ENCODE results near the gene YIPF3. TPM values are rescaled to one million over a fixed set of nuclear protein-coding genes. Genes with fewer than 3 reads are reported as not detected.

The YIPF3 gene
- total RNA-seq, 2 experiments from 2014 or later: 71.5 to 77.4 TPM

DNA sequence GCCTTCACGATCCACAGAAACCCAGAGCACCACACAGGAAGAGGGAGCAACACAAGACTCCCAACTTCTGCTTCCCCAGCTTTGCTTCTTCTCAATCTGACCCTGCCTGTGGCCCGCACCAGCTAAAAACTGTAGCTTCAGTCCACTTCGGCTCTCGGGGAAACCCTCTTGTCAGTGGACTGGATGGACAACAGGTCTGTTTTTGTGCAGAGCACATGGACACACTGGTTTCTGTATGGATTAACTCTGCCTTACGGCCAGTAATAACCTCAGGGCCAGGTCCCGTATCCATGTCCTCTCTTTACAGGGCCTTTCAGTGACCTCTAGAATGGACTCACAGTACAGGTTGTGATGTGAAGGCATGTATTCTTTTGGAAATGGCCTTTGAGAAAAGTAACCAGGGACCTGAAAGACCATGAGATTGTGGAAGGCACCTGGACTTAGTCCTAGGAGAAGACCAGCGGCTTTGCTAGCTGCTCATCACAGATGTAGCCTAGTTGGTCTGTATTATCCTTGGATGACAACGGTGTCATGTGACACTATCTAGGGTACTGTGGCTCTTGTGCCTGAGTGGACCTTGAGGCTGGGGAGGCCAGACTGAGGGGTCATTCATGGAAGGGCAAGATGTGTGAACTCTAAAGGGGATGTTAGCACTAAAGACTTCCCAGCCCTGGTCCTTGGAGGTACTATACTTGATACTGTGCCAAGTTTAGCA is 6.0 kb upstream of the YIPF3 start:
- Mint-ChIP-seq H3K4me3 (no peak overlapping the region), H3K27ac (no peak overlapping the region)
- CTCF ChIA-PET: no interaction called here

DNA sequence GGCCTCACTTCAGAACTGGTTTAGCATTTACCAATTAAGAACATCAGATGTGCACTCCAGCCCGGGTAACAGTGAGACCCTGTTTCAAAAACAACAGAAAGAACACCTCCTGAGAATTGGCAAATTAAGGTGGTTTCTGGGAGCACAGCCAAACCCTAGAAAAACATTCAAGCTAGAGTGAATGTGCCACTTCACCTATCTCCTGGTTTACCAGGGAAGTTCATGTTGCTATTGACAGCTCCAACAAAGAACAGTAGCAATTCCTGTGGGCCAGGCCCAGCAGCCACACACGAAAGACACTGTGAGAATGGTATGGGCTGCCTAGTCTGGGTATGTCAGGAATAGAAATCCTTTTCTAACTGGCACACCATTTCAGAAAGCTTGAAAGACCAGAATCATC is 5.1 kb upstream of the YIPF3 start:
- peaks cover 49% of the 10 kb centered on the region for H3K36me3 Mint-ChIP-seq (ENCODE audit: low read depth)

More for the DNA sequence above, 6.0 kb upstream of the YIPF3 start:
- peaks cover 57% of the 10 kb centered on the region for H3K36me3 Mint-ChIP-seq (ENCODE audit: low read depth)
- no peaks in the 10 kb centered on the region for H3K27me3 Mint-ChIP-seq
- no peak for DNase-seq
- no peaks in the 10 kb centered on the region for H3K9me3 Mint-ChIP-seq
- POLR2A ChIA-PET: interaction anchor here (2.4 kb wide), 1 partner anchor 10 kb away, joined by 6 read pairs; no protein-coding TSS in a partner anchor
- H3K4me1 Mint-ChIP-seq: peaks cover 12% of the 10 kb centered on the region

DNA sequence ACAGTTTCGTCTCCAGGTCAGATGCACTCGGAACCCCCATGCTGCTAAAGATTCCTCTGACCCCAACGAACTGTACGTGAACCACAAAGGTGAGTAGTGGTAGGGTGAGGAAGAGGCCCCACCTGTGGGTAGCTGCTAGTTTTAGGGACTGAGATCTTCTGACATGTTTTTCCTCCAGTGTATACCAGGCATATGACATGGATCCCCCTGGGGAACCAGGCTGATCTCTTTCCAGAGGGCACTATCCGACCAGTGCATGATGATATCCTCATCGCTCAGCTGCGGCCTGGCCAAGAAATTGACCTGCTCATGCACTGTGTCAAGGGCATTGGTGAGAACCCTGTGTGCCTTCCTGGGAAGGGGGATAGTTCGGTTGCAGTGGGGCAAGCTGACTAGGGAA is 3.4 kb upstream of the YIPF3 start:
- ChIA-PET POLR2A (interaction anchor here (0.6 to 2.1 kb wide), 4 partner anchors 10 to 338 kb away, joined by 3 to 7 read pairs (median 4); partner anchors contain the start of genes CUL9, LRRC73 and XPO5), CTCF (interaction anchor here (1.1 to 7.2 kb wide), 2 partner anchors 13 to 212 kb away, joined by 3 to 43 read pairs; partner anchors contain the start of gene CRIP3)
- Mint-ChIP-seq H3K4me1 (peaks cover 25% of the 10 kb centered on the region), H3K4me3 (no peak overlapping the region), H3K9me3 (no peaks in the 10 kb centered on the region), H3K36me3 (ENCODE audit: low read depth) (peaks cover 45% of the 10 kb centered on the region), H3K27me3 (no peaks in the 10 kb centered on the region), H3K27ac (no peak overlapping the region)
- DNase-seq: no peak

More for the DNA sequence above, 5.1 kb upstream of the YIPF3 start:
- DNase-seq: no peak
- Mint-ChIP-seq H3K4me3 (no peak overlapping the region), H3K9me3 (no peaks in the 10 kb centered on the region), H3K4me1 (peaks cover 12% of the 10 kb centered on the region), H3K27ac (no peak overlapping the region), H3K27me3 (no peaks in the 10 kb centered on the region)
- CTCF ChIA-PET: interaction anchor here (7.2 kb wide), 1 partner anchor 15 kb away, joined by 43 read pairs; no protein-coding TSS in a partner anchor
- POLR2A ChIA-PET: interaction anchor here (1.8 to 2.4 kb wide), 2 partner anchors 11 to 54 kb away, joined by 4 to 6 read pairs; partner anchors contain the start of gene XPO5

DNA sequence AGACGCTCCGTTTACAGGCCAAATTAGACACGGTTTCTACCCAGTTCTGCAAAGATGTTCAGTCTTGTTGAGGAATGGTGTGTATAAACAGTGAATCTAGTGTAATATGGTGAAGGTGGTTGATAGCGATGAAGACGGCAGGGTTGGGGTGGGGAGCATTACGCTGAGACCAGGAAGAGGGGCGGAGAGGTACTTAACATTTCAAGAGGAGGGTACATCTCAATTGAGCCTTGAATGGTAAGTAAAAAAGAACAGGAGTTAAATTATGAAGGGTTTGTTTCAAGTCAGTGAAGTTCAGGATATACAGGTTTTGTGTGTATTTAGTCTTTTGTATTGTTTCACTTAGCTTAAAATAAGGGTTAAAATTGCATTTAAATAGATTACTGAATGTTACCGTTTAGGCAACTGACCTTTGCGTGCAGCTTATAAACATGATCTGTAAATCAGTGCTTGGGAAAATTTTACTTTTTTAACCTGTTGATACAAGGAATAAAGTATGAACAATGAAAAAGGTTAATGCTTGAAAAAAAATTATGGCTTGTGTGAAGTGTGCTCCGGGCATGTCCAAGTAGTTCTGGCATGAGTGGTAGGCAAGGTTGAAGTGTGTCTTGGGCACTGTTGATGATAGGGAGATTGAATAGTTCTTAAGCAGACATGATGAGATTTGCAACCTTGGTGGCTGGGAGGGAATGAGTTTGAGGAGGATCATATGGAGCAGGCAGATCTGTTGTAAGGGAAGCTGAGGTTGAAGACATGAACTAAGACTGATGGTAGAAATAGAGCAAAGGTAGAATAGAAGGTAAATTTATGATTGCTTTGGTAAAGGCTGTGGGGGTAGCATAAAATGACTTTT is 1.0 kb upstream of the YIPF3 start:
- Mint-ChIP-seq H3K4me3 (no peak overlapping the region), H3K9me3 (no peaks in the 10 kb centered on the region), H3K27ac (no peak overlapping the region), H3K4me1 (peaks cover 29% of the 10 kb centered on the region), H3K27me3 (no peaks in the 10 kb centered on the region), H3K36me3 (ENCODE audit: low read depth) (peaks cover 43% of the 10 kb centered on the region)
- no peak for DNase-seq
- CTCF ChIA-PET: interaction anchor here (0.6 to 7.2 kb wide), 6 partner anchors 11 to 289 kb away, joined by 3 to 43 read pairs (median 4); partner anchors contain the start of genes DNPH1, POLH and XPO5
- POLR2A ChIA-PET: interaction anchor here (0.7 to 2.9 kb wide), 20 partner anchors 8 to 505 kb away, joined by 3 to 31 read pairs (median 5); partner anchors contain the start of genes ABCC10, GTPBP2, LRRC73 and POLH

DNA sequence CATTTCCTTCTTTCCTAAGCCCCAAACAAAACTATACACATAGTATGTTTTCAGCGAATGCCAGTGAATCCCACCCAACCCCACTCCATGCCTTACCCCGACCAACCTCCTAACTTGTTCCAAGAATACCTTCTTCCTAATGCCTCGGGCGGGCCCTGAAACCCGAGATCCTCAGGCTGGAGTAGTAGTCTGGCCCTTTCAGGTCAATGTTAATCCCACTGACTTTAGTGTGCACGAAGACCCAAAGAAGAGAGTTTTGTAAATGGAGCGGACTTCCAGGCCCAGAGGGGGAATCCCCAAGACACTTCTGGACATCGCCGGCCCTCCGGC is 394 bp downstream of the YIPF3 start:
- H3K27ac Mint-ChIP-seq: no peak overlapping the region
- POLR2A ChIA-PET: interaction anchor here (0.6 to 2.9 kb wide), 15 partner anchors 9 to 503 kb away, joined by 3 to 31 read pairs (median 6); partner anchors contain the start of genes ABCC10, GTPBP2, POLH and RRP36
- H3K36me3 Mint-ChIP-seq (ENCODE audit: low read depth): peaks cover 44% of the 10 kb centered on the region

DNA sequence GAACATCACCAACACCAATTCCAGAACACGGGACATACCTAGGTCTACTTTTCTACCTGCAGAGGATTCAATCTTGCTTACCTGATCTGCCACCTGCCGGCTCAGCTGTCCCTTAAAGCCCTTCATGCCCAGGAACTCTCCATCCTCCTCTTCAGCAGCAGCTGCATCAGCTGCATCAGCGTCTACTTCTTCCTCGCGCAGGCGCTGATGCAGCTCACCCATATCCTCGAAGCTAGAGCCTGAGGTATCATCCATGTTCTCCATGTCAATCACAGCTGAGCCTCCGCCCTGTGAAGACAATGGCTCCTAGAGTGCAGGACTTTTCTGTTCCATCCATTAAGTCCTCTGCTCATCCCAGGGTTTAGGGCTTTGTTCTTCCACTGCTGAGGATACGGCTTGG is 918 bp downstream of the YIPF3 start:
- CTCF ChIA-PET: interaction anchor here (0.6 to 7.2 kb wide), 2 partner anchors 9 to 41 kb away, joined by 3 to 43 read pairs; no protein-coding TSS in a partner anchor
- peaks cover 43% of the 10 kb centered on the region for H3K36me3 Mint-ChIP-seq (ENCODE audit: low read depth)
- POLR2A ChIA-PET: interaction anchor here (1.5 to 2.9 kb wide), 5 partner anchors 9 to 503 kb away, joined by 4 to 31 read pairs (median 8); partner anchors contain the start of gene GTPBP2
- no peak overlapping the region for H3K4me3 Mint-ChIP-seq
- no peaks in the 10 kb centered on the region for H3K9me3 Mint-ChIP-seq
- no peaks in the 10 kb centered on the region for H3K27me3 Mint-ChIP-seq
- DNase-seq: no peak
- peaks cover 29% of the 10 kb centered on the region for H3K4me1 Mint-ChIP-seq
- H3K27ac Mint-ChIP-seq: no peak overlapping the region

More for the DNA sequence above, 394 bp downstream of the YIPF3 start:
- CTCF ChIA-PET: interaction anchor here (0.6 to 7.2 kb wide), 4 partner anchors 10 to 288 kb away, joined by 3 to 43 read pairs (median 4); partner anchors contain the start of gene DNPH1
- no peak overlapping the region for H3K4me3 Mint-ChIP-seq
- H3K4me1 Mint-ChIP-seq: peaks cover 29% of the 10 kb centered on the region
- DNase-seq: no peak
- no peaks in the 10 kb centered on the region for H3K9me3 Mint-ChIP-seq
- H3K27me3 Mint-ChIP-seq: no peaks in the 10 kb centered on the region

DNA sequence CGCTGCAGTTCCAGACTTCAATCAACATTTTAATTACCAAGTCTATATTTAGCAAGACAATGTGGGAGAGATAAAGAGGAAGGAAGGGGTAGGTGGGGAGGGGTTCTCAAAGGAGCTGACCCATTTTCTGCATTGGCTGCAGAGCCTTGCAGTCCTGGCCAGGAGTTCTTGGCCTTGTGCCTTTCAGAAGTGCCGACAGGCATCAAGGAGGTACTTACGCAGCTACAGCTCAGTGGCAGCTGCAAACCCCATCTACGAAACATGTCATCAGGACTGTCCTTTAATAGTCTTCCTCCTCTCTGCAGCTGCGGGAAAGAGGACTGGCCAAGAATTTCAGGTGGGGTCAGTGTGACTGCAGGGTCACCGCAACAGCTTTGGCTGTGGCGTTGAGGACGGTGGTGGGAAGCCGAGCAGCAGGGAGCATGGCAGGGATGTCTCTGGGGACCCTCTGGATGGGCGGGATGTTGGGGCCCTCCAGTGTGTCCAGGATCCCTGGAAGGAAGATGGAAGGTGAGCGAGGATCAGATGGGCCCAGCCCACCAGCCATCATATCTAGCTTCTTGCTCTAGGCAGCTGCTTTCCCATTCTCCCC is 4.8 kb downstream of the YIPF3 start:
- H3K27me3 Mint-ChIP-seq: peaks cover 17% of the 10 kb centered on the region
- H3K36me3 Mint-ChIP-seq (ENCODE audit: low read depth): peaks cover 49% of the 10 kb centered on the region
- no peaks in the 10 kb centered on the region for H3K9me3 Mint-ChIP-seq
- H3K27ac Mint-ChIP-seq: no peak overlapping the region
- no peak overlapping the region for H3K4me3 Mint-ChIP-seq
- DNase-seq: no peak
- H3K4me1 Mint-ChIP-seq: peaks cover 34% of the 10 kb centered on the region
- ChIA-PET CTCF (no interaction called here), POLR2A (no interaction called here)

DNA sequence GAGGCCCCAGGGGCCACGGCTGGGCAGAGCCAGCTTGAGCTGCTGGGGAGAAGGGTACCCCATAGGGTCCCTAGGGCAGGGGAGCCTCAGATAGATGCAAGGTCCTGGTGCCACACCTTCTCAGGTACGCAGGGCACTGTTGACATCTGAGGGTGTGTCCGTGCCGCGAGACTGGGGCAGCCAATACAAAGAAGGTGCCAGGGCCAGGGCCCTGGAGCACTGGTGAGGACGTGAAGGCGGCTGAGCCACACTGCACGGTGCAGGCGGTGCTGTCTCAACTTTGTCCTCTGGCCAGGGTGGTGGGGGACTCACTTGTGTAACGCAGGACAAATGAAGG is 5.9 kb downstream of the YIPF3 start:
- H3K36me3 Mint-ChIP-seq (ENCODE audit: low read depth): peaks cover 45% of the 10 kb centered on the region
- peaks cover 17% of the 10 kb centered on the region for H3K27me3 Mint-ChIP-seq
- DNase-seq: no peak
- no peaks in the 10 kb centered on the region for H3K9me3 Mint-ChIP-seq
- ChIA-PET CTCF (interaction anchor here (1.4 kb wide), 1 partner anchor 53 kb away, joined by 3 read pairs; no protein-coding TSS in a partner anchor), POLR2A (interaction anchor here (1.1 to 1.6 kb wide), 3 partner anchors 8 to 532 kb away, joined by 3 to 7 read pairs (median 5); partner anchors contain the start of gene PEX6)
- no peak overlapping the region for H3K27ac Mint-ChIP-seq
- H3K4me3 Mint-ChIP-seq: peak overlapping the region; percentile 62
- peaks cover 36% of the 10 kb centered on the region for H3K4me1 Mint-ChIP-seq

DNA sequence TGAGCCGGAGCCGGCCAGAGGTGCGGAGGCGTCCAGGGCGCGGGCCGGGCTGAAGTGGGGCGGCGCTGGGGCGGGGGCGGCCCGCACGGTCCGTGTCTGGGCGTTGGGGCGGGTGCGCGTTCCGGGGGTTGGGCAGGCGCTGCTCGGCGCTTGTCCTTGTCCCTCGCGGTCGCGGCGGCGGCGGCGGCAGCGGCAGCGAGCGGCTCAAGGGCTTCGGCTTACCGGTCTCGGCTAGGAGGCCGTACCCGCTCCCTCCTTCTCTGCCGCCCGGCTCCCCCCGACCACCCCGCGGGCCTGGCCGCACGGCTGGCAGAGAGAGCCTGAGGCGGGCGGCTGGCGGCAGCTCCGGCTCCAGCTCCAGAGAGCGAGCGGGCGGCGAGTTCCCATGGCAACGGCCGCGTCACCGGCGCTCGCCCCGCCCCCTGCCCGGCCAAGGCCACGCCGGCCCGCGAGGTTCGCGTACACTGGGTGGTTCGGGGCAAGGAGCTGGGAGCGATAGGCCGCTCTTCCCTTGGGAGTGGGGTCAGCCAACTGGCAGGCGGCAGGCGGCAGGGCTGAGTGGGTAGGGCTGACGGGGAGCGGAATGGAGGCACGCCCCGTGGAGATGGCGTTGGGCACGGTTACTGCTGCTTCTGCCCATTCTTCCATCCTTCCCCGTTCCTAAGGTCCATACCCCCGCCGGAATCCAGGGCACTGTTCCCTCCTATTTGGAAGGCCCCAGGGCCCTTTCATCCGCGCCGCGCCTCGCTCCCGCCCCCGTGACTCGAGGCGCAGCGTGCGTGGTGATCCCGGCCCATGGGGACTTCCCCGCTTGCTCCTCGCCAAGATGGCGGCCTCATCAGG is 6.5 kb downstream of the YIPF3 start, which contains the start of gene LRRC73:
LRRC73 (minus strand) TSS at position 363 of the 843 bp plus-strand sequence. CDS start 561 bp downstream, outside the sequence.
- Mint-ChIP-seq H3K36me3 (ENCODE audit: low read depth) (peaks cover 41% of the 10 kb centered on the region), H3K4me3 (peak within 1 kb of the TSS; percentile 79), H3K9me3 (no peaks in the 10 kb centered on the region), H3K4me1 (peaks cover 30% of the 10 kb centered on the region), H3K27me3 (peaks cover 17% of the 10 kb centered on the region), H3K27ac (peak within 1 kb of the TSS; percentile 66)
- POLR2A ChIA-PET: interaction anchor here (0.6 to 1.6 kb wide), 4 partner anchors 9 to 531 kb away, joined by 3 to 7 read pairs (median 4); partner anchors contain the start of gene PEX6
- CTCF ChIA-PET: interaction anchor here (1.0 to 1.4 kb wide), 4 partner anchors 14 to 141 kb away, joined by 3 read pairs; partner anchors contain the start of genes DLK2 and ZNF318
- DNase-seq: peak; percentile 80

DNA sequence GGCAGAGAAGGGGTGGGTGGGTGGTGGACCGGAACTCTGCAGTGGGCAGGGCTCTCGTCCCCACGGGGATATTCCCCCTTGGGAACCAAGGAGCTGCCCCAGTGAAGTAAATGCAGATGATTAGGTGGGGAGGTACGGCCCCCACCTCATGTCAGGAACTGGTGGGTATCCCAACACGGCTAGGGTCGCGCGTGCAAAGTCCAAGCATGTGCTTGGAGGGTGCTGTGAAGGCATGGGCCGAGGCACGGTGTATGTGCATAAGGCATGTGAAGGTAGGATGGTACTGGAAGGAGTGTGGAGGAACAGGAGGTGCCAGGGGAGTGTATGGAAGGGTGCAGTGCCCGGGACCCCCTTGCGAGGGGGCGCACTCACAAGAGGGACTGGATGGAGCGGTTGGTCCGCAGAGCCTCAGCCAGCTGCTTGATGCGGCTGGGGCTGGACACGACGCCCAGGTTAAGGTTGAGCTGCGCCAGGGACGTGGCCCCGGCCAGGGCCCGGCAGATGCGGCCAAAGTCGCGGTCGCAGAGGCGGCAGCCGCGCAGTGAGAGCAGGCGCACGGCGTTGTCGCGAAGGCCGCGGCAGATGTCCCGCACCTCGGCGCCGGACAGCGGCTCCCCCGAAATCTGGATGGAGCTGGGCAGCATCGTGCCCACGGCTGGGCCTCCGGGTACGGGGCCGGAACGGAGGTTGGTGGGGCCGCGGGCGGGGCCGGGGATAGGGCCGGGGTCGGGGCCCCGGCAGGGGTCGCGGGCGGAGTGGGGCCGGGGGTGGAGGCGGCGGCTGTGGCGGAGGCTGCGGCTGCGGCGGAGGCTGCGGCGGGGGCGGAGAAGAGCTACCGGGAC is 7.4 kb downstream of the YIPF3 start:
- CTCF ChIA-PET: interaction anchor here (1.0 to 4.1 kb wide), 6 partner anchors 13 to 280 kb away, joined by 3 to 62 read pairs (median 3); partner anchors contain the start of genes DLK2, DNPH1 and ZNF318
- no peaks in the 10 kb centered on the region for H3K9me3 Mint-ChIP-seq
- POLR2A ChIA-PET: interaction anchor here (0.6 to 1.6 kb wide), 4 partner anchors 10 to 530 kb away, joined by 3 to 7 read pairs (median 4); partner anchors contain the start of gene PEX6
- DNase-seq: no peak
- H3K4me3 Mint-ChIP-seq: peak overlapping the region; percentile 79
- peak overlapping the region; percentile 66 for H3K27ac Mint-ChIP-seq
- peaks cover 17% of the 10 kb centered on the region for H3K27me3 Mint-ChIP-seq
- H3K4me1 Mint-ChIP-seq: peaks cover 23% of the 10 kb centered on the region
- H3K36me3 Mint-ChIP-seq (ENCODE audit: low read depth): peaks cover 34% of the 10 kb centered on the region

All from activated CD4-positive, alpha-beta memory T cell treated with anti-CD3 and anti-CD28 coated beads, Interleukin-2, amount 10 ng/mL, durations not matched to agents 7 days and 5 days (primary cell).